Measurements from ENCODE around the gene ATP6V1A. TPM values are rescaled to one million over a fixed set of nuclear protein-coding genes. Genes with fewer than 3 reads are reported as not detected.

The ATP6V1A gene
- polyA plus RNA-seq, 1 donor from 2014 or later = 225 TPM

DNA sequence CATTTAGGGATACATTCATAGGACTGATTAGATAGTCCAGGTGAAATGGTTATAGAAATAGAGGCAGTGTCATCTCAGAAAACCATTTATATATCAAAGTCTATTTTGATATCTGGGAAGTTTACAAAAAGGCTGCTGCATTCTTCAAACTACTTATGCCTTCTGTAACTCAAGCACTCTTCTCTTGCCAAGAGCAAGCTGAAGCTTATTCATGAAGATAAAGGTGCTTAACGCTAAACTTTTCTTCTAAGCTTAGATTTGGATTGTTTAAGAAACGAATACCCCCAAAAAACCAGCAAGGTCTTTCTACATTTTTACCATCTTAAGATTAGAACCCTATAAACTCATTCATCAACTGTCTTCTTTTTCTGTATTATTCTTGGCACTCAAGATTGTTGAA is 27.1 kb upstream of the ATP6V1A start:
- H3K4me2 ChIP-seq (ENCODE audit: low read length) = no peak overlapping the region
- H3K79me2 ChIP-seq (replicated peaks; ENCODE audit: insufficient read depth, low read length) = no peaks in the 10 kb centered on the region
- H3K9ac ChIP-seq (ENCODE audit: low read length) = no peak overlapping the region
- H4K20me1 ChIP-seq (ENCODE audit: insufficient read depth) = no peaks in the 10 kb centered on the region
- H3K27ac ChIP-seq (ENCODE audit: low read length) = no peak overlapping the region
- no peak overlapping the region for H2AFZ ChIP-seq (ENCODE audit: low read depth, low read length)
- no peak for TF ChIP-seq RAD21 (conservative IDR thresholded peaks at IDR 0.05)
- no peak for TF ChIP-seq CTCF (IDR thresholded peaks at IDR 0.05; ENCODE audit: poor library complexity, severe bottlenecking)
- no peak for TF ChIP-seq EZH2 (IDR thresholded peaks at IDR 0.05; ENCODE audit: borderline replicate concordance, insufficient read depth, low read length, poor library complexity, severe bottlenecking)
- TF ChIP-seq POLR2AphosphoS5 (IDR thresholded peaks at IDR 0.05) = no peak
- no peak for TF ChIP-seq SMC3 (conservative IDR thresholded peaks at IDR 0.05; ENCODE audit: poor library complexity)
- TF ChIP-seq, protein P1, sequence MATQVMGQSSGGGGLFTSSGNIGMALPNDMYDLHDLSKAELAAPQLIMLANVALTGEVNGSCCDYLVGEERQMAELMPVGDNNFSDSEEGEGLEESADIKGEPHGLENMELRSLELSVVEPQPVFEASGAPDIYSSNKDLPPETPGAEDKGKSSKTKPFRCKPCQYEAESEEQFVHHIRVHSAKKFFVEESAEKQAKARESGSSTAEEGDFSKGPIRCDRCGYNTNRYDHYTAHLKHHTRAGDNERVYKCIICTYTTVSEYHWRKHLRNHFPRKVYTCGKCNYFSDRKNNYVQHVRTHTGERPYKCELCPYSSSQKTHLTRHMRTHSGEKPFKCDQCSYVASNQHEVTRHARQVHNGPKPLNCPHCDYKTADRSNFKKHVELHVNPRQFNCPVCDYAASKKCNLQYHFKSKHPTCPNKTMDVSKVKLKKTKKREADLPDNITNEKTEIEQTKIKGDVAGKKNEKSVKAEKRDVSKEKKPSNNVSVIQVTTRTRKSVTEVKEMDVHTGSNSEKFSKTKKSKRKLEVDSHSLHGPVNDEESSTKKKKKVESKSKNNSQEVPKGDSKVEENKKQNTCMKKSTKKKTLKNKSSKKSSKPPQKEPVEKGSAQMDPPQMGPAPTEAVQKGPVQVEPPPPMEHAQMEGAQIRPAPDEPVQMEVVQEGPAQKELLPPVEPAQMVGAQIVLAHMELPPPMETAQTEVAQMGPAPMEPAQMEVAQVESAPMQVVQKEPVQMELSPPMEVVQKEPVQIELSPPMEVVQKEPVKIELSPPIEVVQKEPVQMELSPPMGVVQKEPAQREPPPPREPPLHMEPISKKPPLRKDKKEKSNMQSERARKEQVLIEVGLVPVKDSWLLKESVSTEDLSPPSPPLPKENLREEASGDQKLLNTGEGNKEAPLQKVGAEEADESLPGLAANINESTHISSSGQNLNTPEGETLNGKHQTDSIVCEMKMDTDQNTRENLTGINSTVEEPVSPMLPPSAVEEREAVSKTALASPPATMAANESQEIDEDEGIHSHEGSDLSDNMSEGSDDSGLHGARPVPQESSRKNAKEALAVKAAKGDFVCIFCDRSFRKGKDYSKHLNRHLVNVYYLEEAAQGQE (IDR thresholded peaks at IDR 0.05; ENCODE audit: borderline replicate concordance) = no peak
- no peak for TF ChIP-seq TAF1 (IDR thresholded peaks at IDR 0.05; ENCODE audit: low read depth)
- TF ChIP-seq MXI1 (conservative IDR thresholded peaks at IDR 0.05; ENCODE audit: poor library complexity, severe bottlenecking) = no peak
- TF ChIP-seq EP300 (conservative IDR thresholded peaks at IDR 0.05; ENCODE audit: poor library complexity, severe bottlenecking) = no peak
- H3K9me3 ChIP-seq (ENCODE audit: low read length) = no peaks in the 10 kb centered on the region
- no peak overlapping the region for H3K4me3 ChIP-seq (ENCODE audit: low read length)
- H3K27me3 ChIP-seq (ENCODE audit: insufficient read depth, low read depth, low read length) = no peaks in the 10 kb centered on the region
- peaks cover 6% of the 10 kb centered on the region for H3K36me3 ChIP-seq (ENCODE audit: insufficient read depth, low read length)
- H3F3A ChIP-seq (ENCODE audit: insufficient read depth, low read length, poor library complexity, severe bottlenecking) = no peaks in the 10 kb centered on the region
- H3K9me2 ChIP-seq (ENCODE audit: insufficient read depth, low read length) = no peaks in the 10 kb centered on the region

DNA sequence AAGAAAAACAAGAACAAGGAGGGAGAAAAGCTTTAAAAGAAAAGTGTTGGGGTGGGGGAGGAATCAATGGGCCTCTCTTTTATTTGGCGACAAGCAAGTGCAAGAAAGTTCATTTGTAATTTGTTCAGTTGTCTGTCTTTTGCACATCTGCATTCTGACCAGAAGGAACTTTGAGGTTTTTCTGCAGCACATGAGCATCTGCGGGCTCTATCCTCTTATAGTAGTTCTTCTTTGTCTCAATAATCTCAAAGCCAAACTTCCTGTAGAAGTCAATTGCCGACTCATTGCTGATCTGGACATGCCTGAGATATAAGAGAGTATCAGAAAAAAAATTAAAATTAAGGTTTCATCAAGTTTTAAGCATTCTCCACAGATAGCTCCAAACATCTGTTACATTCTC is 25.2 kb upstream of the ATP6V1A start:
- Histone ChIP-seq H3F3A (ENCODE audit: insufficient read depth, low read length, poor library complexity, severe bottlenecking) (no peaks in the 10 kb centered on the region), H3K9me3 (ENCODE audit: low read length) (no peaks in the 10 kb centered on the region), H3K27ac (ENCODE audit: low read length) (no peak overlapping the region), H4K20me1 (ENCODE audit: insufficient read depth) (no peaks in the 10 kb centered on the region), H3K36me3 (ENCODE audit: insufficient read depth, low read length) (peaks cover 6% of the 10 kb centered on the region), H3K4me3 (ENCODE audit: low read length) (no peak overlapping the region), H3K27me3 (ENCODE audit: insufficient read depth, low read depth, low read length) (no peaks in the 10 kb centered on the region), H2AFZ (ENCODE audit: low read depth, low read length) (no peak overlapping the region), H3K4me2 (ENCODE audit: low read length) (no peak overlapping the region), H3K79me2 (replicated peaks; ENCODE audit: insufficient read depth, low read length) (peaks cover 6% of the 10 kb centered on the region), H3K9ac (ENCODE audit: low read length) (no peak overlapping the region), H3K9me2 (ENCODE audit: insufficient read depth, low read length) (no peaks in the 10 kb centered on the region)
- TF ChIP-seq EP300 (conservative IDR thresholded peaks at IDR 0.05; ENCODE audit: poor library complexity, severe bottlenecking) (no peak), POLR2AphosphoS5 (IDR thresholded peaks at IDR 0.05) (no peak), SMC3 (conservative IDR thresholded peaks at IDR 0.05; ENCODE audit: poor library complexity) (no peak), CTCF (IDR thresholded peaks at IDR 0.05; ENCODE audit: poor library complexity, severe bottlenecking) (no peak), TAF1 (IDR thresholded peaks at IDR 0.05; ENCODE audit: low read depth) (no peak), RAD21 (conservative IDR thresholded peaks at IDR 0.05) (no peak), EZH2 (IDR thresholded peaks at IDR 0.05; ENCODE audit: borderline replicate concordance, insufficient read depth, low read length, poor library complexity, severe bottlenecking) (no peak), MXI1 (conservative IDR thresholded peaks at IDR 0.05; ENCODE audit: poor library complexity, severe bottlenecking) (no peak)
- TF ChIP-seq, protein P1 (IDR thresholded peaks at IDR 0.05; ENCODE audit: borderline replicate concordance) = no peak

All from neural cell (in vitro differentiated cells).